ENCODE data around the gene CADM2. TPM values are rescaled to one million over a fixed set of nuclear protein-coding genes. Genes with fewer than 3 reads are reported as not detected.
"Not testable (repeated sequence)": the region's sequence is repeated elsewhere in the genome, so short reads cannot be mapped to it uniquely, and the experiment has no call there.

Gene CADM2
- total RNA-seq, 1 donor from 2014 or later: 2.9 TPM

DNA sequence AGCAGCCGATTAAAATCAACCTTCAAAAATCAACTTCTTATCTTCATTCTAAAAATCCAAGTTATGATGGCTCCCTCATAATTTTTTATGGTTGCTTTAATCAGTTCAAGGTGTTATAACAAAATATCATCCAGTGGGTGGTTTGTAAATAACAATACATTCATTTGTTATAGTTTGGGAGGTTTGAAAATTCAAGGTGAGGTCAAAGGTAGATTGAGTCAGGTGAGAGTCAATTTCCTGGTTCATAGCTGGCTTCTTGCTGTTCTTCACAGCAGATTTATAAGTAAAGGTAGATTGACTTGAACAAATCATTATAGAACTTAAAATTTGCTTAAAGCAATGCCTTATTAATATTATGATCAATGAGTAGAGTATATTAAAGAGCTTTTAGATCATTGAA lies 192.8 kb downstream of the CADM2 start:
- no peaks in the 10 kb centered on the region for H3K79me2 ChIP-seq (ENCODE audit: insufficient read depth, low read length)
- FAIRE-seq (no peak), DNase-seq (ENCODE audit: low read depth) (no peak)
- H3K4me1 ChIP-seq (ENCODE audit: insufficient read depth, low read length): no peaks in the 10 kb centered on the region
- TF ChIP-seq EZH2 (IDR thresholded peaks at IDR 0.05; ENCODE audit: insufficient read depth, low read length): no peak
- no peak for TF ChIP-seq CTCF (IDR thresholded peaks at IDR 0.05; ENCODE audit: insufficient read depth, low read depth, low read length)
- H3K9ac ChIP-seq (ENCODE audit: low read length): no peak overlapping the region
- Mint-ChIP-seq H3K9me3 (ENCODE audit: unreplicated experiment) (no peaks in the 10 kb centered on the region), H3K27me3 (ENCODE audit: low read depth, unreplicated experiment) (no peaks in the 10 kb centered on the region), H3K4me3 (ENCODE audit: unreplicated experiment) (no peak overlapping the region), H3K27ac (ENCODE audit: unreplicated experiment) (no peak overlapping the region), H3K36me3 (ENCODE audit: low read depth, unreplicated experiment) (no peaks in the 10 kb centered on the region), H3K4me1 (ENCODE audit: low read depth, unreplicated experiment) (no peaks in the 10 kb centered on the region)
- no peak overlapping the region for H3K4me3 ChIP-seq (ENCODE audit: insufficient read depth, low read depth, low read length)
- H3K9me3 ChIP-seq (ENCODE audit: insufficient read depth, low read depth, low read length): no peaks in the 10 kb centered on the region
- H4K20me1 ChIP-seq (ENCODE audit: insufficient read depth, low read length): no peaks in the 10 kb centered on the region
- no peaks in the 10 kb centered on the region for H3K27me3 ChIP-seq (ENCODE audit: insufficient read depth, low read length)
- H3K4me2 ChIP-seq (ENCODE audit: low read length): no peak overlapping the region
- H2AFZ ChIP-seq (ENCODE audit: low read depth, low read length): no peak overlapping the region
- H3K27ac ChIP-seq (ENCODE audit: low read depth, low read length): no peak overlapping the region
- H3K36me3 ChIP-seq (ENCODE audit: insufficient read depth, low read length): no peaks in the 10 kb centered on the region

DNA sequence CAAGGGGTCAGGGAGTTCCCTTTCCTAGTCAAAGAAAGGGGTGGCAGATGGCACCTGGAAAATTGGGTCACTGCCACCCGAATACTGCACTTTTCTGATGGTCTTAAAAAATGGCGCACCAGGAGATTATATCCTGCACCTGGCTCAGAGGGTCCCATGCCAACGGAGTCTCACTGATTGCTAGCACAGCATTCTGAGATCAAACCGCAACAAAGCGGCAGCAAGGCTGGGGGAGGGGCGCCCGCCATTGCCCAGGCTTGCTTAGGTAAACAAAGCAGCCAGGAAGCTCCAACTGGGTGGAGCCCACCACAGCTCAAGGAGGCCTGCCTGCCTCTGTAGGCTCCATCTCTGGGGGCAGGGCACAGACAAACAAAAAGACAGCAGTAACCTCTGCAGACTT lies 194.5 kb downstream of the CADM2 start:
- not testable (repeated sequence) for H3K9me3 Mint-ChIP-seq (ENCODE audit: unreplicated experiment); H3K27ac ChIP-seq (ENCODE audit: low read depth, low read length); H3K36me3 Mint-ChIP-seq (ENCODE audit: low read depth, unreplicated experiment); H3K79me2 ChIP-seq (ENCODE audit: insufficient read depth, low read length); H3K9me3 ChIP-seq (ENCODE audit: insufficient read depth, low read depth, low read length); H3K27me3 Mint-ChIP-seq (ENCODE audit: low read depth, unreplicated experiment); H3K27me3 ChIP-seq (ENCODE audit: insufficient read depth, low read length); DNase-seq (ENCODE audit: low read depth); H2AFZ ChIP-seq (ENCODE audit: low read depth, low read length); H3K9ac ChIP-seq (ENCODE audit: low read length); H4K20me1 ChIP-seq (ENCODE audit: insufficient read depth, low read length); H3K36me3 ChIP-seq (ENCODE audit: insufficient read depth, low read length); H3K4me2 ChIP-seq (ENCODE audit: low read length); FAIRE-seq; H3K4me3 Mint-ChIP-seq (ENCODE audit: unreplicated experiment); H3K27ac Mint-ChIP-seq (ENCODE audit: unreplicated experiment); H3K4me1 Mint-ChIP-seq (ENCODE audit: low read depth, unreplicated experiment); H3K4me3 ChIP-seq (ENCODE audit: insufficient read depth, low read depth, low read length); H3K4me1 ChIP-seq (ENCODE audit: insufficient read depth, low read length)

- TF ChIP-seq CTCF (IDR thresholded peaks at IDR 0.05; ENCODE audit: insufficient read depth, low read depth, low read length) (no peak), EZH2 (IDR thresholded peaks at IDR 0.05; ENCODE audit: insufficient read depth, low read length) (no peak)
- Mint-ChIP-seq H3K27me3 (ENCODE audit: low read depth, unreplicated experiment) (no peaks in the 10 kb centered on the region), H3K27ac (ENCODE audit: unreplicated experiment) (no peak overlapping the region)
These were observed 200.6 kb downstream of the CADM2 start for GRCh38 chr3:85159376-85159775.

More at GRCh38 chr3:85159376-85159775, 200.6 kb downstream of the CADM2 start:
- no peak overlapping the region for H3K27ac ChIP-seq (ENCODE audit: low read depth, low read length)
- no peaks in the 10 kb centered on the region for H4K20me1 ChIP-seq (ENCODE audit: insufficient read depth, low read length)
- no peaks in the 10 kb centered on the region for H3K36me3 ChIP-seq (ENCODE audit: insufficient read depth, low read length)
- peak; percentile 18 for DNase-seq (ENCODE audit: low read depth)
- no peak overlapping the region for H2AFZ ChIP-seq (ENCODE audit: low read depth, low read length)
- H3K4me1 ChIP-seq (ENCODE audit: insufficient read depth, low read length): no peaks in the 10 kb centered on the region
- no peak overlapping the region for H3K4me3 Mint-ChIP-seq (ENCODE audit: unreplicated experiment)
- H3K4me2 ChIP-seq (ENCODE audit: low read length): no peak overlapping the region
- H3K9ac ChIP-seq (ENCODE audit: low read length): no peak overlapping the region
- no peak for FAIRE-seq
- no peaks in the 10 kb centered on the region for H3K79me2 ChIP-seq (ENCODE audit: insufficient read depth, low read length)
- H3K9me3 Mint-ChIP-seq (ENCODE audit: unreplicated experiment): no peaks in the 10 kb centered on the region
- no peaks in the 10 kb centered on the region for H3K4me1 Mint-ChIP-seq (ENCODE audit: low read depth, unreplicated experiment)
- no peaks in the 10 kb centered on the region for H3K9me3 ChIP-seq (ENCODE audit: insufficient read depth, low read depth, low read length)
- H3K27me3 ChIP-seq (ENCODE audit: insufficient read depth, low read length): no peaks in the 10 kb centered on the region
- no peaks in the 10 kb centered on the region for H3K36me3 Mint-ChIP-seq (ENCODE audit: low read depth, unreplicated experiment)
- no peak overlapping the region for H3K4me3 ChIP-seq (ENCODE audit: insufficient read depth, low read depth, low read length)
